HL-60 (cell line): Measurements from ENCODE around the gene GRID1.

Experiments used
- DNase-seq, 2 experiments: peaks; one replicate each; pipeline ENCODE4 v3.0.0-alpha.2; 2010 to 2020; ENCODE audit warnings: low read depth in 1 of 2, low spot score in 1 of 2
- H3K27ac ChIP-seq: fragments of 250-450 bp; sonication (Bioruptor Pico); replicated peaks from 2 replicates; pipeline ENCODE4 v1.5.1; 2020; ENCODE audit warnings: mild to moderate bottlenecking, moderate library complexity
- H3K27me3 ChIP-seq: fragments of 250-450 bp; sonication (Bioruptor Pico); 2 replicates; pipeline ENCODE4 v1.5.1; 2021; ENCODE audit warnings: mild to moderate bottlenecking, moderate library complexity; ENCODE audit not compliant: insufficient read depth, poor library complexity, severe bottlenecking
- H3K4me3 ChIP-seq: replicated peaks from 2 replicates; pipeline ENCODE4 v1.5.1; 2011; ENCODE audit warnings: mild to moderate bottlenecking, control low read depth, low read length; ENCODE audit not compliant: insufficient read depth
- GABPA ChIP-seq: IDR thresholded peaks from 2 replicates; pipeline ENCODE4 v1.6.1; 2012; ENCODE audit warnings: low read depth
- POLR2AphosphoS5 ChIP-seq: IDR thresholded peaks from 2 replicates; pipeline ENCODE4 v1.6.1; 2012; ENCODE audit warnings: low read depth
- SPI1 ChIP-seq: IDR thresholded peaks from 2 replicates; pipeline ENCODE4 v1.6.1; 2012; ENCODE audit warnings: low read depth, mild to moderate bottlenecking, borderline replicate concordance
- TF ChIP-seq, protein P1 (sequence below): IDR thresholded peaks from 2 replicates; pipeline ENCODE4 v1.6.1; 2012; ENCODE audit warnings: low read depth; ENCODE audit not compliant: insufficient replicate concordance
- TF ChIP-seq, protein P2 (sequence below): IDR thresholded peaks from one replicate; pipeline ENCODE4 v1.5.1; 2011; ENCODE audit warnings: low read length, control low read depth, inconsistent platforms; ENCODE audit not compliant: insufficient read depth

The GRID1 gene

DNA sequence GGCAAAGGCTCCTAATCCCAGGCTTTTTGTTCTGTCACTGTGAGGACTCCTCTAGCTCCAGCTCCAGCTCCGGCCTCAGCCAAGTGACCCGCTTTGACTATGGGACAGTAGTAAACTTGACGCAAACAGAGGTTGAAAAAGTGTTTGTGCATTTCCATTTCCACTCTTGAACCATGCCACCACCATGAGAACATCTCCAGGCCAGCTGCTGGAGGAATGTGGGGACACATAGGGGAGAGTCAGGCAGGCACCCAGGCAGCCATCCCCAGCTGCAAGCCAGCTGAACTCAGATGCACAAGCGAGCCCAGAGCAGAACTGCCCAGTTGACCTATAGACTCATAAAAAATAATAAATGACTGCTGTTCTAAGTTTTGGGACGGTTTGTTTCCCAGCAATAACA, 224.7 kb downstream of the GRID1 start:
- Histone ChIP-seq H3K4me3 (no peak overlapping the region), H3K27me3 (no peaks in the 10 kb centered on the region), H3K27ac (no peak overlapping the region)
- DNase-seq, result no peak
- TF ChIP-seq, protein P1, sequence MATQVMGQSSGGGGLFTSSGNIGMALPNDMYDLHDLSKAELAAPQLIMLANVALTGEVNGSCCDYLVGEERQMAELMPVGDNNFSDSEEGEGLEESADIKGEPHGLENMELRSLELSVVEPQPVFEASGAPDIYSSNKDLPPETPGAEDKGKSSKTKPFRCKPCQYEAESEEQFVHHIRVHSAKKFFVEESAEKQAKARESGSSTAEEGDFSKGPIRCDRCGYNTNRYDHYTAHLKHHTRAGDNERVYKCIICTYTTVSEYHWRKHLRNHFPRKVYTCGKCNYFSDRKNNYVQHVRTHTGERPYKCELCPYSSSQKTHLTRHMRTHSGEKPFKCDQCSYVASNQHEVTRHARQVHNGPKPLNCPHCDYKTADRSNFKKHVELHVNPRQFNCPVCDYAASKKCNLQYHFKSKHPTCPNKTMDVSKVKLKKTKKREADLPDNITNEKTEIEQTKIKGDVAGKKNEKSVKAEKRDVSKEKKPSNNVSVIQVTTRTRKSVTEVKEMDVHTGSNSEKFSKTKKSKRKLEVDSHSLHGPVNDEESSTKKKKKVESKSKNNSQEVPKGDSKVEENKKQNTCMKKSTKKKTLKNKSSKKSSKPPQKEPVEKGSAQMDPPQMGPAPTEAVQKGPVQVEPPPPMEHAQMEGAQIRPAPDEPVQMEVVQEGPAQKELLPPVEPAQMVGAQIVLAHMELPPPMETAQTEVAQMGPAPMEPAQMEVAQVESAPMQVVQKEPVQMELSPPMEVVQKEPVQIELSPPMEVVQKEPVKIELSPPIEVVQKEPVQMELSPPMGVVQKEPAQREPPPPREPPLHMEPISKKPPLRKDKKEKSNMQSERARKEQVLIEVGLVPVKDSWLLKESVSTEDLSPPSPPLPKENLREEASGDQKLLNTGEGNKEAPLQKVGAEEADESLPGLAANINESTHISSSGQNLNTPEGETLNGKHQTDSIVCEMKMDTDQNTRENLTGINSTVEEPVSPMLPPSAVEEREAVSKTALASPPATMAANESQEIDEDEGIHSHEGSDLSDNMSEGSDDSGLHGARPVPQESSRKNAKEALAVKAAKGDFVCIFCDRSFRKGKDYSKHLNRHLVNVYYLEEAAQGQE, result no peak
- no peak for TF ChIP-seq SPI1
- TF ChIP-seq POLR2AphosphoS5, result no peak

GRCh38 chr10:86139066-86139657, 227.4 kb downstream of the GRID1 start:
- Histone ChIP-seq H3K27me3 (no peaks in the 10 kb centered on the region), H3K4me3 (no peak overlapping the region), H3K27ac (no peak overlapping the region)
- DNase-seq, result peak; percentile 1 to 26
- TF ChIP-seq, protein P2, sequence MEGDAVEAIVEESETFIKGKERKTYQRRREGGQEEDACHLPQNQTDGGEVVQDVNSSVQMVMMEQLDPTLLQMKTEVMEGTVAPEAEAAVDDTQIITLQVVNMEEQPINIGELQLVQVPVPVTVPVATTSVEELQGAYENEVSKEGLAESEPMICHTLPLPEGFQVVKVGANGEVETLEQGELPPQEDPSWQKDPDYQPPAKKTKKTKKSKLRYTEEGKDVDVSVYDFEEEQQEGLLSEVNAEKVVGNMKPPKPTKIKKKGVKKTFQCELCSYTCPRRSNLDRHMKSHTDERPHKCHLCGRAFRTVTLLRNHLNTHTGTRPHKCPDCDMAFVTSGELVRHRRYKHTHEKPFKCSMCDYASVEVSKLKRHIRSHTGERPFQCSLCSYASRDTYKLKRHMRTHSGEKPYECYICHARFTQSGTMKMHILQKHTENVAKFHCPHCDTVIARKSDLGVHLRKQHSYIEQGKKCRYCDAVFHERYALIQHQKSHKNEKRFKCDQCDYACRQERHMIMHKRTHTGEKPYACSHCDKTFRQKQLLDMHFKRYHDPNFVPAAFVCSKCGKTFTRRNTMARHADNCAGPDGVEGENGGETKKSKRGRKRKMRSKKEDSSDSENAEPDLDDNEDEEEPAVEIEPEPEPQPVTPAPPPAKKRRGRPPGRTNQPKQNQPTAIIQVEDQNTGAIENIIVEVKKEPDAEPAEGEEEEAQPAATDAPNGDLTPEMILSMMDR, result peak; percentile 78
- TF ChIP-seq POLR2AphosphoS5, result no peak

DNA sequence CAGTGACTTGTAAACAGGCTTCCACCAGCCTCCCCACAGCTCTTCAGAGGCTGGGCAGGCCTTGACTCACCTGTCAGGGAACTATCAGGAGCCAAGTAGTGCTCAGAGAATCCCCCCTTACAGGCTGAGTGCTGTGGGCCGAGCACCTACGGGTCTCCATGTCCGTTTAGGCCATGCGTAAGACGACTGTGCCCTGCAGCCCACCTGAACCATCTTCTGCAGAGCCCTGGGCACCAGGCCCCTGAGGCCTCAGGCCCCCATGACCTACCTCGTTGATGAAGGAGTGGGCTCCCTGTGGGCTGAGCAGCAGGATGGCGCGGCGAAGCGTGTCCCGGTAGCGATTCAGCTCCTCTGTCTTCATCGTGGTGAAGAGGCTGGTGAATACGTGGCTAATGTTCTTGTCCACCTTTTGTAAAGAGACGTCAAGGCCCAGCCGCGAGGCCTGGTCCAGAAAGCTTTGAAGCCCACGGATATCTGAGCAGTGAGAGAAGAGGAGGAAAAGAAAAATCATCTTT, 228.0 kb downstream of the GRID1 start:
- Histone ChIP-seq H3K27me3 (no peaks in the 10 kb centered on the region), H3K27ac (no peak overlapping the region), H3K4me3 (no peak overlapping the region)
- no peak for DNase-seq
- TF ChIP-seq, protein P1, result no peak
- TF ChIP-seq SPI1, result no peak
- TF ChIP-seq POLR2AphosphoS5, result no peak
- TF ChIP-seq GABPA, result no peak
- TF ChIP-seq, protein P2, result no peak

- no peak for DNase-seq
- no peak for TF ChIP-seq POLR2AphosphoS5
- TF ChIP-seq SPI1, result no peak
- TF ChIP-seq, protein P2, result no peak
- no peak for TF ChIP-seq GABPA
- TF ChIP-seq, protein P1, result no peak
- no peak overlapping the region for H3K4me3 ChIP-seq
These were observed 229.0 kb downstream of the GRID1 start for GRCh38 chr10:86137561-86137960.

More at GRCh38 chr10:86137561-86137960, 229.0 kb downstream of the GRID1 start:
- no peaks in the 10 kb centered on the region for H3K27me3 ChIP-seq
- no peak overlapping the region for H3K27ac ChIP-seq
